Measurements from ENCODE around the gene EID1.
"Not testable (repeated sequence)": the region's sequence is repeated elsewhere in the genome, so short reads cannot be mapped to it uniquely, and the experiment has no call there.

EID1 gene, protein sequence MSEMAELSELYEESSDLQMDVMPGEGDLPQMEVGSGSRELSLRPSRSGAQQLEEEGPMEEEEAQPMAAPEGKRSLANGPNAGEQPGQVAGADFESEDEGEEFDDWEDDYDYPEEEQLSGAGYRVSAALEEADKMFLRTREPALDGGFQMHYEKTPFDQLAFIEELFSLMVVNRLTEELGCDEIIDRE

DNA sequence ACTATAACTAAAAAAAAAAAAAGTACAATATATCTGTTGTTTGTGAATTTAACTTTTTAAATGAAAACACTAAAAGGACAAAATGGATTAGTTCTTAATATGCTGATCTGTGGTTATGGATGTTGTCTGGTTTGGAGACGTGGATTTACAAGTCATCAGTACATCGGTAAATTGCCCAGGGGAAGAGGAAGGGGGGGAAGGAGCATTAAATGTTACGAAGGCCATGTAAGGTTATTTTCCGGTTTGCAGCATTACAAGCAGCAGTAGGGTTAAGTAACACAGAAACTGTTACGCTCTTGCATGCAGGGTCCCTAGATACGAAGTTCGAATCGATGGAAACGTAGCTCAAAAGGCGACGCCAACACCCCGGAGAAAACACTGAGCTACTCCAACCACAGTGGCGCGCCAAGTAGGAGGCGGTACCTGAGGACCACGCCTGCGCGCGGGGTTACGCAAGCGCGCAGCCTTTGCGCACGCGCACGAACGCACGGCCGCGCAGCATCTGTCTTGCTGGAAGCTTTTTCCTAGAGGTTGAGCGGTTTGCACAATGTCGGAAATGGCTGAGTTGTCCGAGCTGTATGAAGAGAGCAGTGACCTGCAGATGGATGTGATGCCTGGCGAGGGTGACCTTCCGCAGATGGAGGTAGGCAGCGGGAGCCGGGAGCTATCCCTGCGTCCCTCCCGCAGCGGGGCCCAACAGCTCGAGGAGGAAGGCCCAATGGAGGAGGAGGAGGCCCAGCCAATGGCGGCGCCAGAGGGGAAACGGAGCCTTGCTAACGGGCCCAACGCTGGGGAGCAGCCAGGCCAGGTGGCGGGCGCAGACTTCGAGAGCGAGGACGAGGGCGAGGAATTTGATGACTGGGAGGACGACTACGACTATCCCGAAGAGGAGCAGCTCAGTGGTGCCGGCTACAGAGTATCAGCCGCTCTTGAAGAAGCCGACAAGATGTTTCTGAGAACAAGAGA is at the start of gene EID1:
TSS of gene EID1 (plus strand) at position 505 of the 966 bp plus-strand sequence. CDS start at position 548, 43 bp downstream.
- peak; percentile 90 for DNase-seq

DNA sequence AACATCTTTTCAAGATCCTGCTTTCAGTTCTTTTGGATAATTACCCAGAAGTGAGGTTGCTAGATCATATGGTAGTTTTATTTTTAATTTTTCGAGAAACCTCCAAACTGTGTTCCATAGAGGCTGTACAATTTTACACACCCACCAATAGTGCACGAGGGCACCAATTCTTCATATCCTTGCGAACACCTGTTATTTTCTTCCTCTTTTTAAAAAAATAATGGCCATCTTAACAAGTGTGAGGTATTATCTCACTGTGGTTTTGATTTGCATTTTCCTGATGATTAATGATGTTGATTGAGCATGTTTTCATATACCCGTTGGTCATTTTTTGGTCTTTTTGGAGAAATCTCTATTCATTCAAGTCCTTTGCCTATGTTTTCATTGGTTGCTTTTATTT is 49.5 kb upstream of the EID1 start:
- DNase-seq, result no peak

DNA sequence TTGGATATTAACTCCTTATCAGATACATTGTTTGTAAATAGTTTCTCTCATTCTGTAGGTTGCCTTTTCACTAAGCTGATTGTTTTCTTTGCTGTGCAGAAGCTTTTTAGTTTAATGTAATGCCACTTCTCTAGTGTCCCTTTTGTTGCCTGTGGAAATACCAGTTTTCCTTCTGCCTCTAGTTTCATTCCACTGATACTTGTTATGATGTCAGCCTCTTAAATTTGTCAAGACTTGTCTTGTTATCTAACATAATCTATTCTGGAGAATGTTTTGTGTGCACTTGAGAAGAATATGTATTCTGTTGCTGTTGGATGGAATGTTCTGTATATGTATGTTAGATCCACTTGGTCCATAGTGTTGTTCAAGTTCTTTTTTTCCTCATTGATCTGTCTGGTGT is 49.0 kb upstream of the EID1 start:
- DNase-seq, result no peak

DNA sequence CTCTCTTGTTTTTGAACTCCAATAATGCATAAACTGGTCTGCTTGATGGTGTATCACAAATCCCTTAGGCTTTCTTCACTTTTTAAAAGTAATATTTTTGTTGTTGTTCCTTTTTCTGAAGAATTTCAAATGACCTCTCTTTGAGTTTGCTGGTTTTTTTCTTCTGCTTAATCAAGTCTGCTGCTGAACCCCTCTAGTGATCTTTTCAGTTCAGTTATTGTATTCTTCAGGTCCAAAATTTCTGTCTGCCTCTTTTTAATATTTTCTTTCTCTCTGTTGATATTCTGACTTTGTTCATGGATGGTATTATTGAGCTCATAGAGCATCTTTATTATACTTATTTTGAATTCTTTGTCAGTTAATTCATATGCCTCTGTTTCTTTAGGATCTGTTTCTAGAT is 45.3 kb upstream of the EID1 start:
- no peak for DNase-seq

DNA sequence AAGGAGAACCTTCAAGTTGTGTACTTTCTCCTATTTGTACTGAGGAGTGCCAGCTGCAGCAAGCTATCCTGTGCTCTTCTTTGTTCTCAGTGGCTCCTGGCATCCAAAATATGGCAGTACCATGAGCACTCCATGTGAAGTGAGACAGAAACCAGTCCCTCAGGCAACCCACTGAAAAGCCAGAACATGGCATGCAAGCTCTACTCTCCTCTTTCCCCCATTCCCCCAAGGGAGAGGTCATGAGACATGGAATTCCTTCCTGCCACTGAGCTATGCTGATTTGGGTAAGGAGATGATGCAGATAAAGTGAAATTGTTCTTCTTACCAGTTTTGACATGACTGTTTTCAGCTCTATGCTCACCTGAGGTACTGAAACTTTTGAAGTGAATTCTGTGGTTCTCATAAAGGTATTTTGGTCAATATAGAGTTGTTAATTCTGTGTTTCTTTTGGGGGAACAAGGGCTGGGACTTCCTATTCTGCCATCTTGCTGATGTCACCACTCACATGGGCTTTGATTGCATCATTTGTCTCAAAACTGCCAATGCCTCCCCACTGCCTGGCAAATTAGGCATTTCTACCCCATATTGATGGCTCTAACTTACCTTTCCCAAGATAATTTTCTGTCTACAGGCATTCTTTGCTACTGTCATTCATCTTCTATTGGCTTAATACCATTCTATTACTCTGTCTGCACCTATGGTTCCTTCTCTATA is 44.3 kb upstream of the EID1 start:
- no peak for DNase-seq

DNA sequence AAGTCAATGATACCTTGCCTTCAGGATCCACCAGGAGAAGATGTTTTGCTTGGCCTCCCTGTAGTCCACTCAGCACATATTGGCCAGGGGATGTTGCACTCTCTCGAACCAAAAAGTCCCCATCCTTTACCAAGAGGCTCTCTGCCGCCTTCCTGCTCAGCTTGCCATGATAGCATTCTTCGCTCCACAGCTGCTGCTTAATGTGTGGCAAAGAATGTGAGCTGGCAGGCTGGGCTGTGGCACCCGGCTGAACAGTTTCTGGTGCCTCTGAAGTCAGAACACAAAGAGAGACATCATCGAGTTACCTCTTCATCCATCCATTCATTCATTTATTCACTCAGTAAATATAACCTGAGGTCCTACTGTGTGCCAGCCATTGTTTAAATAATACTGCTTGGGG is 43.2 kb upstream of the EID1 start:
- no peak for DNase-seq

DNA sequence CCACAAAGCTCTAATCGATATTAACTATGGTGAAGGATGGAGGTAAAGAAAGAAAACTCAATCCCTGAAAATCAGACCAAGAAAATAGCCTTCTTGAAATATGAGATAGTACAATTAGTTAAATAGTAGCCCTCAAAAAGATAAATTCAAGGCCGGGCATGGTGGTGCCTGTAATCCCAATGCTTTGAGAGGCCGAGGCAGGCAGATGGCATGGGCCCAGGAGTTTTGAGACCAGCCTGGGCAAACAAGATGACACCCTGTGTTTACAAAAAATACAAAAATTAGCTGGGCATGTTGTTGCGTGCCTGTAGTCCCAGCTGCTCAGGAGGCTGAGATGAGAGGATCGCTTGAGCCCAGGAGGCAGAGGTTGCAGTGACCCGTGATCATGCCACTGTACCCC is 35.4 kb upstream of the EID1 start:
- DNase-seq, result no peak

DNA sequence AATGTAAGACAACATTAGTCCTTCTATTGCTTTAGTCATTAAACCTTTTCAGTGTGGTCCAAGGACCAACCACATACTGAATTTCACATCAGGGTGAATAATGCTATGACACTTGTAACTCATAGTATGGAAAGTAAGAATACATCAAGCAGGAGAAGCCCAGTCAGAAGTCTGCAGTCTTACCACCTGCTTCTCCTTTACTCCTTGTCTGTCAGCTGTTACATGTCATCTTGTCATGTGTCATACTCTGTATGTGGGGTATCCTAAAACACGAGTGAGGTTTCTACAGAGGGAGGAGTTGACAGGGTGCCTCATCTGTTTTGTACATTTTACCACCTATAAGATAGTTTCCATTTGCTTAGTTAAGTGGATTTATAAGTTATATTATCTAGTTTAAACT is 32.8 kb upstream of the EID1 start:
- DNase-seq, result no peak

DNA sequence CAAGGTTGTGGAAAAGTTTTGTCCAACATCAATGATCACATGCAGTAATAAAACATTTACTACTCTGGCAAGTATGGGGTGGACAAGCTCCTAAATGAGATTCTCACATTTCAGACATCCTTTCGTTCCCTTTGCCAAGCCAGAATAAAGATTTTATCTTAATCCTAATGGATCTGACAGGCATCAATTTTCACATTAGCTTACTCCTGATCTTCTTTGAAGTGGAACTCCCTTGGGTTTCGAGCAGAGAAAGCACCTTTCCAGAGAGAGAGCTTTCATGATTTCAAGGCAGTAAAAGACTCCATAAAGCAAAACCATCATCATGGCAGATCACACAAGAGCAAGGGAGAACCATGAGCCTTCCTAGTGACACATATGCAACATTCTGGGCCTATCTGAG is 27.3 kb upstream of the EID1 start:
- no peak for DNase-seq

DNA sequence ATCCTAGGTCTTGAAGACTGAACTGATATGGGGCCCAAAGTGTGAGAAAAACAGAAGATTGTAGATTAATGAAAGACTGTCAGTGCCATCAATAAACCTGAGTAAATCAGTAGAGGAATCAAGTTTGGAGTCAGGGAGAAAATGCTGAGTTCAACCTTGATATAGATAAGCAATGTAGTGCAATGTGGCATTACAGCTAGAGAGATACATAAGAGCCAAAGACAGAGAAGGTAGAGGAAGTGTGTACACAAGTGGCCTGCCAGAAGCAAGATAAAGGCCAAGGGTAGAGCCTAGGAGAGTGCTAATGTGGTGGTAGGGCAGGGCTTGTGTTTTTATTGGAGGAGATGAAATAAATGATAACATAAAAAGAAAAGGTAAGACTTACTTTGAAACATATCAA is 26.0 kb upstream of the EID1 start:
- no peak for DNase-seq

DNA sequence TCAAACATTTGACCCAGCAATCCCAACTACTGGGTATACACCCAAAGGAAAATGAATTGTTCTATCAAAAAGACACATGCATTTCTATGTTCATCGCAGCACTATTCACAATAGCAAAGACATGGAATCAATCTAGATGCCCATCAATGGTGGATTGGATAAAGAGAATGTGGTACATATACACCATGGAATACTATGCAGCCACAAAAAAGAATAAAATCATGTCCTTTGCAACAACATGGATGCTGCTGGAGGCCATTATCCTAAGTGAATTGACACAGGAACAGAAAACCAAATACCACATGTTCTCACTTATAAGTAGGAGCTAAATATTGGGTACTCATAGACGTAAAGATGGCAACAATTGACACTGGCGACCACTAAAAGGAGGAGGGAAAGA is 23.5 kb upstream of the EID1 start:
- DNase-seq, result not testable (repeated sequence)

DNA sequence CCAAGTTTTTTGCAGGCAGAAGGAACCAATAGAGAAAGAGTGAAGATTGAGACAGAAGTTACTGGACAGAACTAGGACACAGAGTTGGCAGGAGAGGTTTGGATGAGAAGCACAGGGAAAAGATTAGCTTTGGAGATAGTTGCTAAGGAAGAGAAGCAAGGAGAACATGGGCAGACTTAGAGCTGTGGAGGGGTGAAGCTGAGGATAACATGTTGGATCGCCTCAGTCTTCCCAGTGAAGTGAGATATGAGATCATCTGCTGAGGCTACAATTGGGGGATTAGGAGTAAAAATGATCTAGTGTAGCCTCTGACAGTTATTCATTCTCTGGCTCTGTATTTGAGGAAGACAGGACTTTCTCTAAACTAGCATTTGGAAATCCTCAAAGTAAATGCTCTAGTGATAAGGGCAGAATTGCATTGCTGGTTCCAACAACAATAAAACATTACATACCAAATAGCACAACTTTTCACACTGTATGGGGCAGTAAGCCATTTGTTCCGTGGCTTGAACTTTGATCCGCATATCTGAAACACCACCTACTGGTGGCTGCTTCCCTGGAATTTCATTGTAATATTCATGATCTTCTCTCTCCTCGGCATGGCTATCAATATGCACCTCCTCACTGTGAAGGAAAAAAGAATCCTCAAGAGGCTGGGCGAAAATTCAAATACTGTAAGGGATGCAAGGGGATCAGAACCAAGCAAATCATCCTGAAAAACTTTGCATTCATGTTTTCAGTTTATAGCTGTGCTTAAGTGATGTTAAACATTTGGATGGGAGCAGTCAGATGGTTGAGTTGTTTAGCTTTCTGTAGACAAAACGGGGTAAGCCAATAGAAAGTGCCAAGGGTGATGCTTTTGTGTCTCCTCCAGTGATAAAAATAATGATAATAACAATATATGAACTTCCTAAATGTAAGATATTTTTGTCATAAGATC is 22.2 kb upstream of the EID1 start:
- DNase-seq, result peak in 1 of 2 donors; percentile 17

DNA sequence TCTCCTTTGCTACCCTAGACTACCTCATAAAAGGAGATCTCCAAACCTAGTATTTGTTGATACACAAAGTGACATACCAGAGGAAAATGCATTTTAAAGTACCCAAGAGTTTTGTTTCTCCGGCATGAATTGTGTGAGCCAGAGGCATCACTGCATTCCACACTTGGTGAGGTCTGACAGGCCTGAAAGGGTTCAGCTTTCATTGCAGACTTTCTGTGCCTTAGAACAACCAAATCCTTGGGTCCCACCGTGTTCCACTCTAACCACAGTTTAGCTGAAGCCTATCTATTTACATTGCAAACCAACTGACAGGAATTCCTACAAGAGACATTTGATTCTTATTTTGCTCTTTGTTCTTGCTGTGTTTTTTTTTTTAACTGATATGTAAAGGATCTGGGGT is 21.0 kb upstream of the EID1 start:
- DNase-seq, result no peak

DNA sequence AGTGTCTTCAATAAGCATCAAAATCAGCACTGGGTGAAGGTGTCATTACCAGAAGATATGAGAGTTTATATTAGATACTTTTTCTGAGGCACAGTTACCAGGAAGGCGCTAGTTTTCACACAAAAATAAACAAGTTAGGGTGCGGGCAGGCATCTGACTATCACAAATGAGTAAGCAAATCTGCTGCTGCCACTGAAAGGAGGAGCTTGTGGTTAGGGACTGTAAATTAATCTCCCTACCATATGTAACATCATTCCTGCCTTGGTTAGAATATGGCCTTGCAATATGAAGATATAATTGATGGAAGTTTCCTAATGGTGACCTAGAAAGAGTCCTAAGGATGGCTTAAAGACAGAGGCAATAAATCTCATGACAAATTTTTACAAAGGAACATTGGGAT is 19.5 kb upstream of the EID1 start:
- DNase-seq, result no peak

DNA sequence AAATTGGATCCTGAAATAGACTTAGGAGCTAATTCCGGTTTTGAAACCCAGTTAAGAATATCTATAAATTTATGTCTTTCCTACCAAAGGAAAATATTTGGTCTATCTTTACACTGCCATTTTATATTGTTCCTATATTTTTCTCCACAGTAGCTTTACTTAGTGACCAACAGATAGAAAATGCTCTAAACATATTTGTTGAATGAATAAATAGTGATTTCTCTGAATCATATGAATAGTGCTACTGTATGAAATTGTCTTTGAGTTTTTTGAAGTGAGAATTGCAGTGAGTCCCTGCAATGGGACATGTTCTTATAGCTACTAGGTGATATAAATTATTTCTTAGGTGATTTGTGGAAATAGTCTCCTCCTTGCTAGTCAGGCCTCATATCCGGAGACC is 18.5 kb upstream of the EID1 start:
- no peak for DNase-seq

DNA sequence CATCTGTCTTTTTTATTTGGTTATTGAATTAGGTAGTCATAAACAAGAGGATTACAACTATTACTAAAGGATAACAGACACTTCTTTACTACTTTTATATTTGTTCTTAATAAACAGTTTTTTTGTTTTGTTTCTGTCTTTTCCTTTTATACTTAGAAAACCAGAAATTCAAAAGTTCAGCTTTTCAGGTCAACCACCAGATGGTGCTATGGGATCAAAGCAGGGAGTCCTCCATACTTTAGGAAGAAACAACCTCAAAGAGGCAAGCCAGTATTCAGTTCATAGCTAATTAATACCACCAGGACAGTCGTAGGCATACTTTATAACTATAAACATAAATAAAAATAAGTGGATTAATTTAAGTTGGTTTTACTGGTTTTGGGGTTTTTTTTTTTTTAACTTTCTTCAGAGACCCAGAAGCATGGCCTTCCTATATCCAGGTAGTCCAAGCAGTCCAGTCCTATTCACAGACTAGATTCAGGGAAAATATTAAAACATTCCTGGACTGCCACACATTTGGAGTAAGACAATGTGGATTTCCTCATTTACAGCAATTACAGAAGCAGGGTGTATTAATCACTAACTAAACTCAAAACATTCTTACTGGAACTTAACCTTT is 16.0 kb upstream of the EID1 start:
- peak in 1 of 2 donors; percentile 65 for DNase-seq

DNA sequence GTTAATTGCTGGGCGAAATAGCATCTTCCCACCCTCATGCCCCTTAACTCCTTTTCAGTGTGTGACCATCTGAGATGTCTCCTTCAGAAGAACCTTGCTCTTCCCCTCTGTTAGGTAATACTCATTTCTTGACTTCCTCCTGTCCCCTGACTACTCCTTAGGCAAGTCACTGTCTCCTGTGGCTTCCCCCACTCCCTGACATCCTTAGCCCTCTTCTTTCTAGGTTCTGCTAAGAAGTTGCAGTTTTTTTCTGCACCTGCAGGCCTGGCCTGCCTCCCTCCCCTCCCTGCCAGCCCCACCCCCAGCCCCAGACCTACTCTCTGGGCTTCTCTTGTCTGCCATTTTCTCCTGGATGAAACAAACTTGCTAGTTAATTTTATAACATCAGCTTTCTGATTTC is 15.2 kb upstream of the EID1 start:
- no peak for DNase-seq

DNA sequence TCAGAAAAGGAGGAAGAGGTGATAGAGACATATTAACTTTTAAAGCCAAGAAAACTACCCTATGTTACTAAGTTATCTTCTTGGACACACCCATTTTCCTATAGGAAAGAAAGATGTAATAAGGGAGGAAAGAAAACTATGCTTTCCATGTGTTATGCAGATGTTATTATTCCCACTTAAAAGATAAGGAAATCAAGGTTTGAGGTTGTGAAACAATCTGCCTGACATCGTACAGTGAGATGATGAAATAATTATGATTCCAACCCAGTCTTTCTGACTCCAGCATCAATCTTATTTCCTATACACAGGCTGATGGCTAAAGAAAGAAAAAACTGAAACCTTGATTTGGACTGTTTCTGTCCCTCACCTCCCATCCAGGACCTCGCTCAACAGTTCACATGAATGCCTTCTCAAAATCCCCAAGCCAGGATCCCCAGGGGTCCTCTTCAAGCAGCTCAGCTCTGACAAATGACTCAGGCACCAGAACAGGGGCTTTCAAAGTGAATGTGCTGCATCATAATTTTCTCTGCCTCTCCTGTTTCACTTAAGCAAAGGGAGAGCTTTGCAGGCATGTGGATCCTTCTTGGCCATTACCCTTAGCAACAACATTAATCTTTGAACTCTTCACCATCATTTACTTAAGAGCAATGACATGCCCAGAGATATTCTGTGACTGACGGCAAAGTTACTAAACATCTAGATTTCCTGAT is 12.4 kb upstream of the EID1 start:
- no peak for DNase-seq

DNA sequence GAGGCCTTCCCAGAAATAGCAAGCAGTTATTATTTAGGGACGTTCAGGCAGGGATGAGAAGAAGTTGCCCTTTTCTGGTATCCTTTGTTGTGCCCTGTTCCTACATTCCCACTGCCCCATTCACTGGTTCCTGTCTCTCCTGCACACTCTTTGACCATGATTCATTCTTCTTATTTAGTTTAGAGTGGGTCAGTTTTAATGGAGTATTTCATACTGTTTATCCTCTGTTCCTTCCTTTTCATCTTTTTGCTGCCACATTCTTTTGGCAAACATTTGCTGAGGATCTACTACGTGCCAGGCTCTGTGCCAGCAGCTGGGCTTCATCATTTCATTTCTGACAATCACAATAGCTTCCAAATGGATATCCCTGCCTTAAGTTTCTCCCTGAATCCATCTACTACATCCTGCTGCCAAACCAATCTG is 11.8 kb upstream of the EID1 start:
- DNase-seq, result no peak

DNA sequence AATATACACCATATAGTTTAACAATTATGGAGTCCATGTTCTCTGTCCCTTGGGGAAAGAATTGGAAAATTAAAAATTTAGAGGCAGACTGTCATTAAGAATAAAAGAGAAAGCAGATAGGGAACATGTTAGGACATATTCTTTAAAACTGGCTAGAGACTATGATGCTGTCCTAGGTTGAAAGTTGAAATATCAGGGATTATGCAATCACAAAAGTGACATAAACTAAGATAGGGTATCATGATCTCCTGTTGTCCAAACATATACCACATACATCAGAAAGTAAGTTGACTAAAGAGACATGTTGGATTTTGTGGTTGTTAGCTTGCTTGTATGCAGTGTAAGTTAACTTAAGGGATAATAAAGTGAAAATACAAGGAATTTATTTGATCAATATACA is 9.9 kb upstream of the EID1 start:
- no peak for DNase-seq

DNA sequence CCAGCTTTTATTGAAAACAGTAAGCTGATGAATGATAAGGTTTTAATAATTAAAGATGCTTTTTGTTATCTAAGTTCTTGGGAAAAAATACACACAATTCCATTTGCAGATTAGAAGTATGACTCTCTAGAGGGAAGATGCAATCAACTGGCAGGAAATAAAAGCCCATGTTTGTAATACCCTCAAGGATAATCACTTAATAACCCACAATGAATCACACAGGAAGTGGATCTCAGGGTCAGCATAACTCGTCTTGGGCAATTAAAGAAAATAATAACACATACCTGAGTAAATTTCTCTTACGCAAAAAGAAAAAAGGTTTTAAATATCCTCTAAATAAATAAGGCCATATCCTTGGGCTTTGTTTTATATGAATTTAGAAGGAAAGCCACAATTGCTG is 9.4 kb upstream of the EID1 start:
- DNase-seq, result no peak

All from hippocampal formation (tissue), 2 donors.